Stomach smooth muscle (tissue), 2 donors: Measurements from ENCODE around the gene SEC61A1.

Source experiments
- H3K27ac ChIP-seq: one replicate; pipeline ENCODE4 v1.7.0; 2013; ENCODE audit warnings: mild to moderate bottlenecking, low read length, inconsistent platforms
- H3K27me3 ChIP-seq, 2 donors: one replicate each; pipeline ENCODE4 v1.7.0; 2013; ENCODE audit warnings: low read length in 2 of 2; ENCODE audit not compliant: insufficient read depth in 2 of 2, control insufficient read depth in 1 of 2
- H3K36me3 ChIP-seq, 2 donors: one replicate each; pipeline ENCODE4 v1.7.0; 2013; ENCODE audit warnings: low read length in 2 of 2; ENCODE audit not compliant: control insufficient read depth in 2 of 2, insufficient read depth in 2 of 2
- H3K4me1 ChIP-seq: one replicate; pipeline ENCODE4 v1.7.0; 2013; ENCODE audit warnings: low read length; ENCODE audit not compliant: control insufficient read depth, insufficient read depth
- H3K4me3 ChIP-seq, 2 donors: one replicate each; pipeline ENCODE4 v1.7.0; 2013; ENCODE audit warnings: low read length in 2 of 2
- H3K9ac ChIP-seq, 2 donors: one replicate each; pipeline ENCODE4 v1.7.0; 2013; ENCODE audit warnings: low read length in 2 of 2, mild to moderate bottlenecking in 1 of 2
- H3K9me3 ChIP-seq, 2 donors: one replicate each; pipeline ENCODE4 v1.7.0; 2013; ENCODE audit warnings: low read length in 2 of 2; ENCODE audit not compliant: control insufficient read depth in 2 of 2
- donor health status: healthy.
- donor health status: Pancreatic carcinoma.

The SEC61A1 gene

DNA sequence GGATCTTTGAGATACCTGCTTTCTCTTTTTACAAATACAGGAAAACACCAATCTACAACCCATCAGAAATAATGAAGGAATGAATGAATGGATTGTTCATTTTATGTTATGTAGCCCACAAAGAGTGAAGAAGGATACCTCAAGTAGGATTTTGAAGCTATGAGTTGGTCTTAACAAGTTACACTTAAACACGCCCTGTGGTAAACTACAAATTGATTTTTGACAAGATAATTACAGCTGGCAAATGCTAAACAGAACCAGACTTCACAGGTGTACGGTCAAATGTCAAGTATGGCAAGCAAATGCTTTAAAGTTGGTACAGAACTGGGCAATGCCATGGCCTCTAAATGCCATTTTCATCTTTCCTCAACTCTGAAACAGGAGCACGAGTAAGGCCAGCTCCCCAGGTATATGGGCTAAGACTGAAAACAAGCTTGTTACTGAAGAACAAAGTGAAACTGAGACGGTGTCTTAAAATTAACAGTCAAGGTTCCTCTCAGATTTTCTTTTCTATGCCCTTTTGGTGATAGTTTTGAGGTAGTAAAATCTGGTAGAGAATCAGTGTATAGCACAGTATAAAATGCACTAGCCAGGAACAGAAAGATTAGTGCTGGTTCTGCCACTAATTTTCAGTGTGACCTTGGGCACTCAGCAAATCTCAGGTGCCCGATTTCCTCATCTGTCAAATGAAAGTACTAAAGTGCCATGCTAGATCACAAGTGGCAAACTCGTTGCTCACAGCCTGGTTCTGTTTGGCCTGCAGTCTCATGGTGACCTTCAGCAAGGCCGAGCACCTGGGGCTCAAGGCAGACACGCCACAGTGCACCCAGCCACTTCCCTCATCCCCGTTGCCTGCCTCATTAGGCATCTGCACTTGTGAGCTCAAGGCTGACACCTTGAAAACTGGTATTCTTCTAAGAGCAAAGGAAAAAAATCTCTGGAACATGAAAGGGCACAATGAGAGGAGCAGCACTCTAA lies 61.9 kb downstream of the SEC61A1 start:
- Histone ChIP-seq H3K36me3 (peaks cover 2 to 5% of the 10 kb centered on the region in 2 donors), H3K27ac (no peak overlapping the region), H3K4me3 (no peak overlapping the region)

More for the DNA sequence above, 61.9 kb downstream of the SEC61A1 start:
- no peaks in the 10 kb centered on the region for H3K9me3 ChIP-seq
- no peaks in the 10 kb centered on the region for H3K27me3 ChIP-seq
- peaks cover 8% of the 10 kb centered on the region for H3K4me1 ChIP-seq
- no peak overlapping the region for H3K9ac ChIP-seq
